GM18951 (cell line): ENCODE measurements around the gene HPS4.

ENCODE experiments used
- POLR2A ChIP-seq: IDR thresholded peaks from 4 replicates; pipeline ENCODE4 v1.6.1; 2011; ENCODE audit warnings: mild to moderate bottlenecking; ENCODE audit not compliant: insufficient read length, insufficient read depth; ENCODE audit errors: extremely low read depth
- in situ Hi-C: fragments of 300-500 bp; cut with MboI; formaldehyde crosslinking; loops from one replicate; pipeline ENCODE4 v1.12.0; 2022; ENCODE audit warnings: low sequenced_read_pairs, mixed read lengths, inconsistent platforms; ENCODE audit not compliant: unreplicated experiment

Gene HPS4

DNA sequence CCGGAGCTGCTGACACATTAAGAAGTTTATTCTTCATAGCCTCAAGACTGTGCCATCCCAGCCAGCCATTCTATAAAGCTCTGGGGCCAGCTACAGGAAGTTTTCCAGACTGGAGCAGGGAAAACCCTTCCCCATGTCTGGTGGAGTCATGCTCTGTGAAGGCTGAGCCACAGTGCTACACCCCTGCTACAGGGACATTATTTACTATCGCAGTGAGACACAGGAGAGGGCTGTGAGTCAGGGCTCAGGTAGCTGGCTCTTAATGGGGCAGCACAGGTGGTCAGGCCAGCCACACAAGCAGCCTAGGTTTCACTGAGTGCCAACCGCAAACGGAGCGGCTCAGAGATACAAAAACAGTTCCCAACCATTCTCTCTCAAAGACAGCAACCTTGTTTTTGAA, 12.1 kb downstream of the HPS4 start:
- in situ Hi-C loops, result loop anchor here (25.0 kb wide), 1 partner anchor 109 kb away; no protein-coding TSS in a partner anchor

DNA sequence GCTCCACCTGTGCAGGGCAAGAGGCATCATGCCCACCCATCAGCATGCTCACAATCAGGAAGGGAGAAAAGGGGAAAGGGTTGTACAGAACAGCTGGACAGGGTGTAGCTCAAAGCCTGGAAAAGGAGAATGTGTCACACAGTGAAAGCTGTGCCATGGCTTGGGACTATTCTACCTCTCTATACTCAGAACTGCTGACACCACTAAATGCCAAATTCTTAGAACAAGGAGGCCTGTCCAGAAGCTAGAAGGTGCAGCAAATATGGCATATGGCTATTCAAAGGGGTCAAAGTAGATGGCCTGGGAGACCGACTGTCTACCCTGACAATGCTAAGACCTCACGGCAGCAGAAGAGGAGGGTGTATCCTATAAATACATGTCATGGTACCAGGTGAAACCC, 12.8 kb downstream of the HPS4 start:
- in situ Hi-C loops, result loop anchor here (25.0 kb wide), 1 partner anchor 109 kb away; no protein-coding TSS in a partner anchor
- no peak for TF ChIP-seq POLR2A

More for the DNA sequence above, 12.1 kb downstream of the HPS4 start:
- TF ChIP-seq POLR2A, result no peak

DNA sequence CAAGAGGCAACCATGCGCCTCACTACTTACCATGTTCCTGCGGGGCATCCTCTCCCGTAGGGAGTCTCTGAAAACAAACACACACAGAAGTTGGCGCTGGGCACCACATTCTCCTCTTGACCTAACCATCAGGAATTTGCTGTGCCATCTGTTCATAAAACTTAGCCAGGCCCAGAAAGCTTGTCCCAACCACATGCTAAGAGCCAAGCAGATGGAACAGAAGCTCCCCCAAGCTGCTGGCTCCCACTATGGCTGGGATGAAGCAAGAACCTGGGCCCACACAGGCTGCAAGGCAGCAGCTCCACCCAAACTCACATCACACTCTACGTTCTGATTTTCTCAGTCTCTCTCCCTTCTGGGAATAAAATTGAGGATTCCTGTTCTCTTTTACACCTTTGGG, 17.4 kb downstream of the HPS4 start:
- in situ Hi-C loops, result loop anchor here (25.0 kb wide), 1 partner anchor 104 kb away; no protein-coding TSS in a partner anchor

DNA sequence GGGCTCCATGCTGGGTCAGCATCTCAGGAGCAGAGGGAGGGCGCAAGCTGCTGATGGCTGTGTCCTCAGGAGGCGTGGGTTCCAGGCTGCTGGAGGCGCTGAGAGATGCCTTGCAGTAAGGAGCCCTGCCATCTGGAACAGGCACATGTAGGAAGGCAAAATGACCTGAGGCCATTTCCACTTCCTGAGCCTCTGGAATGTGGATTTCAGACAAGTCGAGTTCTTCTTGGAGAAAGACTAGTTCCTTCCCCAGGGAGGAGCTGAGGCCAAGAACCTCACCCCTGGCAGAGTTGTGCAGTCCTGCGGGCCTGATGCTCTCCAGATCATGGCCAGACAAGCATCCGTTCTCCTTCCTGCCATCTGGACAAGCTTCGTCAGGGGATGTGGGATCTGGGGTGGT, 19.3 kb downstream of the HPS4 start:
- TF ChIP-seq POLR2A, result no peak
- in situ Hi-C loops, result loop anchor here (25.0 kb wide), 1 partner anchor 102 kb away; no protein-coding TSS in a partner anchor

More for the DNA sequence above, 17.4 kb downstream of the HPS4 start:
- TF ChIP-seq POLR2A, result no peak

DNA sequence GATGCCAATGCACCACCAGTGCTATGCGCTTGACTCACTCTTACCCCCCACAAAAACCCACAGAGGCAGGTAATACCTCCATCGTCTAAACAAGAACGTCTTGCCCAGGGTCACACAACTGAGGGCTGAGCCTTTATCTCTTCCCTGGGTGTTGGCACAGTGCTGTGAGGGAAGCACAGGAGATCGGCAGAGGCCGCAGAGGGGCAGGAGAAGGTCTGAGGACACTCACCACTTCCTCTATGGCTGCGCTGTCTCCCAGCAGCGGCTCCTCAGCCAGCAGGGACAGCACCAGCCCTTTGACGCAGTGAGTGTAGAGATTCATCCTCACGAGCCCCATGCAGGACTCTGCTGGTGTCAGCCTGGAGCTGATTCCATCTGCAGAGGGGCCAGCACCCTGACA, 19.9 kb downstream of the HPS4 start:
- in situ Hi-C loops, result loop anchor here (25.0 kb wide), 1 partner anchor 101 kb away; no protein-coding TSS in a partner anchor
- no peak for TF ChIP-seq POLR2A

DNA sequence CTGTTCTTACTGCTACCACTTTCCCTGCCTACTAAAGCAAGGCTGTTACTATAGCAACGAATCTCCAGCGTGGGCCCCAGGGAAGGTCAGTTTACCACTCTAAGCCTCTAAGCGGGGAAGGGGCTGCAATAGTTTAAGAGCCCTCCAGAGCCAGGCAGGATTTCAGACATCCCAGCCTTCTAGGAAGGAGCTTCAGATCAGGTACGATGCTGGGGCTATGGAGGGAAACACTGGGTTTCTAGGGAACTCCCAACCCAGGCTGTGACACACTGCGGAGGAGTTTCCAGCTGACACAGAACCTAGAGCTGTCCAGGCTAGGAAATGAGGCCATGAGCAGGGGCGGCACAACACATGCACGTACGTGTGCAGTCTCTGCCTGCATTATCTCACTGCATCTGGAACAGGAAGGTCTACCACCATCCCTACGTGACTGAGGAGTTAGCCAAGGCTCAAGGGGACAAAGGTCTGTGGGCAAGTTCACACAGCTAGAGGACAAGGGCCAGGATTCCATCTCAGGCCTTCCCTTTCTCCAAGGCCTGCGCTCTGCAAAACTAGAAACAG, 20.4 kb downstream of the HPS4 start:
- in situ Hi-C loops, result loop anchor here (25.0 kb wide), 1 partner anchor 101 kb away; no protein-coding TSS in a partner anchor
- no peak for TF ChIP-seq POLR2A

DNA sequence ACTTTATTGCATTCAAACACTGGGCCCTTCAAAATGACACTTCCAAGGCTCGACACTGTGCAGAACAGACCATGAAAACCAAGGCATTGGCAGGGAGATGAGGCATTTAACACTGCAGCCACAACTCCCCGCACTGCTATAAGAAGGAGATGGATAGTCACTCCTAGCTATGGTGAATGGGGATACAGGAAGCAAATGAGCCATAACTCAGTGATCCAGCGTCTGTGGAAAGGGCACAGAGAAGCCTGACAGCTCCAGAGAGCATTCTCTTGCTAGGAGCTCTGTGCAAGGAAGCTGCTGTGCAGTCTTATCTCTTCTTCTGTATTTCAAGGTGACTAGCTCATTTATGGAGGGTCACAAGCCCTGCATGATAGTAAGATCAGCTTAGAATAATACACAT, 20.9 kb downstream of the HPS4 start:
- TF ChIP-seq POLR2A, result no peak
- in situ Hi-C loops, result loop anchor here (25.0 kb wide), 1 partner anchor 100 kb away; no protein-coding TSS in a partner anchor

DNA sequence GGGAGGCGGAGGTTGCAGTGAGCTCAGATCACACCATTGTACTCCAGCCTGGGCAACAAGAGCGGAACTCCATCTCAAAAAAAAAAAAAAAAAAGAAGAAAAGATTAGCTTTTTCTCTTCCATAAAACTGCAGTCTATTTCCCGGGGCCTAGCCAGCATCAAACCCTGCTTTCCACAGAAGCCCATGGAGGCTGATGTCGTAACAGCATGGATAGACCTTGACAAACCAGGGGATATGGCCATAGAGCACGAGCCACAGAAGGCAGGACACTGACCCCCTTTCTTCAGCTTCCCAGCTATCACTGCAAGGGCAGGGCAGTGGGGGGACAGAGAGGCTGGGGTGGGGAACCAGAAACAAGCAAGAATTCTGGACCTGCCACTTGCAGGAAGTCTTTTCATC, 21.5 kb downstream of the HPS4 start:
- no peak for TF ChIP-seq POLR2A
- in situ Hi-C loops, result loop anchor here (25.0 kb wide), 1 partner anchor 100 kb away; no protein-coding TSS in a partner anchor

DNA sequence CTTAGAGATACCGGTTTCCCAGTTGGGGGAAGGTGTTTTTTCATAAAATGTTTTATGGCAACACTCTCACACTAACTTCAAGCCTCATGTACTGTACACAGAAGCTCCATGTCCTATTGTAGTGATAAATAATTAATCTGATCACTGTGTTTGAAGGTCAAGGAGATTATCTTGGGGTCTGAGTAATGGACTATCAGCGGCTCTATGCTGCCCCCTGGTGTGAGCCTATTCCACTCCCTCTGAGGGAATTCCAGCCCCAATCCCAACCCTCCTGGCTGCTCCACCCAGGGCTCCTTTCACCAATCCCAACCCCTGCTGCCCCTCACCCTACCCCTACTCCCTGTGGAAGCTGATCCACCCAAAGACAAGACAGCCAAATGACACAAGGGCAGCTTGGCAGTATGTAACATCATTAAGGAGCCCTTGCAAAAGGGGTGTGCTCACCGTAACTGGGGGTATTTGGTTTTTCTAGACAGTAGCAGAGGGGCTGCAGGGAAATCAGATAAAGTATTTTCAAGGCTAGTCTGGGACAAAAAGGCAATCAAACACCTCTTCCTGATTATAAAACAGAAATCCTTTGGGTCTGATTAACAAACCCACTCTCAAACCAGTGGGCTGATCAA, 22.3 kb downstream of the HPS4 start:
- in situ Hi-C loops, result loop anchor here (25.0 kb wide), 1 partner anchor 99 kb away; no protein-coding TSS in a partner anchor
- TF ChIP-seq POLR2A, result no peak

DNA sequence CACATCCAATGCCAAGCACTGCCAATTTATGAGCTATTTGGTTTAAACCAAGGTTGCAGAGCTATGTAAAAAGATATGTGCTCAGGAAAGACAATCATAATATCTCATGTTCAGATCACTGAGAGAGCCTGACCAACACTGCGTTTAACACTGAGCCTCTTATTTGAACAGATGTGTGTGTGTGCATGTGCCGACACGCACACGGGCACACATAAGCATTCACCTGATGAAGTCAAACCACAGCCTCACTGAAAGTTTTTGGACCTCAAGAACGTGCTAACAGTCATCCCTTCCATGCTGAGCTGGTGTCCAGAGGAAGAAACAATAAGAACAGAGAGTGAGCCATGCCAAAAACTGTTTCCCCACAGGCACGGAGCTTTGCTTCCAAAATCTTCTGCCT, 23.4 kb downstream of the HPS4 start:
- in situ Hi-C loops, result loop anchor here (25.0 kb wide), 1 partner anchor 98 kb away; no protein-coding TSS in a partner anchor
- TF ChIP-seq POLR2A, result no peak

DNA sequence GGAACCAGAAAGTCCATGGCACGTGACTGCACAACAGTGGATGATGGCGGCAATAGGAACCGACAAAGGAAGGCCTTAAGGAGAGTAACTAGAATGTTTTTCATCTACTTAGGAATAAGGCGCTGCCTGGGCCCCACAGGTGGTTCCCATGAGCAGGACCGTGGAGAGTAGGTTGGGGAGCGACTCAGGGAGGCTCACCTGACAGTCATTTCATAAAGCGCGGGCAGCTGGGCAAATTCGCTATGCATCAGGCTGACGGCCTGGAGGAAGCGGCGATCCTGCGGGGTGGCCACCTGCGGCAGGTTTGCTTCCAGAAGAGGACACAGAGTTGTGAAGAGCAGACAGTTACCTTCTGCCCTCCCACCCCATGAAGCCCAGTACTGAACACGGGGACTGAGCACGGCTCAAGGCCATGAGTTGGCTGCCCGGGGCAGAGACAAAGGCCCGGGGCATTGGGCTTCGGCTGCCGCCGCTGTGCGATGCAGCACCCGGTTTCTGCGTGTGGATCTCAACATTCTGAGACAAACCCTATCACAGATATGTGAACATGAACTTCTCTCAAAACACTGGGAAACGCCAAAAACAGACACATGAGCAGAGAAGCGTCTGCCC, 25.8 kb downstream of the HPS4 start:
- TF ChIP-seq POLR2A, result no peak
- in situ Hi-C loops, result loop anchor here (5.0 to 25.0 kb wide), 2 partner anchors 55 to 95 kb away; no protein-coding TSS in a partner anchor

DNA sequence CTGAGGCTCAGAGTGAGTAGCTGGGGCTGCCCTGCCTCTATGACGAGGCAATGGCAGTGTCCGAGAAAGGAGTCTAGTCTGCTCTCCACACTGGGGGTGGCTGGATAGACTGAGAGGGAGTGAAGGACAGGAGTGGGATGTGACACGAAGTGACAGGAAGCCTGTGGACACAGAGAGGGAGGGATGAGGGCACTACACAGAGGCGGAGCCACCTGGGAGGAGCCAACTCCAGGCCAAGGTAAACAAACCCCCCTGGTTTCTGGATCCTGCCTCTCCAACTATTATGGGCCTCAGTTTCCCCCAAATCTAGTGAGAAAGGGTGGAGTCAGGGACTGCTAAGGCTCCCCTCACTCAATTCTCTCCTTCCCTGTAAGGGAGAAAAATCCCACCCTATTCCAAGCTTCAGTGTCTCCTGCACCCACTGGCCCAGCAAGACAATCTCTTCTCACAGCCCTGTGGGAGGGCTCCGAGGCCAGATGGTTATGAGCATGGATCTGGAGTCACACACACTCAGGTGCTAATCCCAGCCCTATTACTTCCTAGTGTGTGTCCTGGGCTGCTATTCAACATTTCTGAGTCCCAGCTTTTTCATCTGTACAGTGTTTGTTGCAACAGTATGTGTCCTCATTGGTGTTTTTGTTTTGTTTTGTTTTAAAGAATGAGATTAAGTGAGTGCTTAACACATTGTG, 29.6 kb downstream of the HPS4 start:
- TF ChIP-seq POLR2A, result no peak
- in situ Hi-C loops, result loop anchor here (25.0 kb wide), 1 partner anchor 92 kb away; no protein-coding TSS in a partner anchor

DNA sequence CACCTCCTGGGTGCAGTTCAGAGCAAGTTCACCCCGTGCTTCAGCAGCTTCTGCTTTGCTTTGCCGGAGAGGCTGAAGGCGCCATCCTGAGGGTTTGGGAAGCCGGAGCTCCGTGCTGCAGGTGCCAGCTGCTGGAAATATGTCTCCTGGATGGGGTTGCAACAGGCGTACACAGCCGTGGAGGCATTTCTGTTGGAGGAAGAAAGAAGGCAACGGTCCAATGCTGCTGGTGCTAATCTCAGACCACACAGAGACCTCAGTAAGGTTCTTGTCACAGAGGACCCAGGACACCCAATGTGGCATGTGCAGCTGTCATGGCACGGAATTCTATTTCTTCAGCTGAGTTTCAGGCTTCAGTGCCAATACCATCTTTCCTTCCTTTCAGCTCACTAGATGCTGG, 30.4 kb downstream of the HPS4 start:
- in situ Hi-C loops, result loop anchor here (25.0 kb wide), 1 partner anchor 91 kb away; no protein-coding TSS in a partner anchor
- TF ChIP-seq POLR2A, result no peak
